Mesodermal cell (in vitro differentiated cells): ENCODE measurements around the gene CD81.

Experiments
- H3K27ac ChIP-seq: 2 replicates; pipeline ENCODE4 v1.7.0; 2013; ENCODE audit warnings: mild to moderate bottlenecking, low read depth, low read length, moderate library complexity; ENCODE audit not compliant: severe bottlenecking
- H3K36me3 ChIP-seq: 2 replicates; pipeline ENCODE4 v1.7.1; 2013; ENCODE audit warnings: mild to moderate bottlenecking, low read length, moderate library complexity; ENCODE audit not compliant: control insufficient read depth, insufficient read depth
- H3K4me1 ChIP-seq: one replicate; pipeline ENCODE4 v1.7.1; 2013; ENCODE audit warnings: mild to moderate bottlenecking, low read length; ENCODE audit not compliant: insufficient read depth, control insufficient read depth, poor library complexity, severe bottlenecking
- H3K4me3 ChIP-seq: 2 replicates; pipeline ENCODE4 v1.7.0; 2013; ENCODE audit warnings: low read length, control low read depth, mild to moderate bottlenecking; ENCODE audit not compliant: insufficient read depth, poor library complexity, severe bottlenecking; ENCODE audit errors: extremely low read depth
- H3K9me3 ChIP-seq: 2 replicates; pipeline ENCODE4 v1.7.1; 2013; ENCODE audit warnings: mild to moderate bottlenecking, low read length, moderate library complexity; ENCODE audit not compliant: control insufficient read depth
- WGBS, 2 experiments: methylation state at CpG; one replicate each; pipeline ENCODE4 v1.1.5; 2013; ENCODE audit warnings: missing lambda C conversion rate in 2 of 2; ENCODE audit not compliant: insufficient coverage in 2 of 2; 5-methylcytosine and 5-hydroxymethylcytosine counted together

Gene CD81

DNA sequence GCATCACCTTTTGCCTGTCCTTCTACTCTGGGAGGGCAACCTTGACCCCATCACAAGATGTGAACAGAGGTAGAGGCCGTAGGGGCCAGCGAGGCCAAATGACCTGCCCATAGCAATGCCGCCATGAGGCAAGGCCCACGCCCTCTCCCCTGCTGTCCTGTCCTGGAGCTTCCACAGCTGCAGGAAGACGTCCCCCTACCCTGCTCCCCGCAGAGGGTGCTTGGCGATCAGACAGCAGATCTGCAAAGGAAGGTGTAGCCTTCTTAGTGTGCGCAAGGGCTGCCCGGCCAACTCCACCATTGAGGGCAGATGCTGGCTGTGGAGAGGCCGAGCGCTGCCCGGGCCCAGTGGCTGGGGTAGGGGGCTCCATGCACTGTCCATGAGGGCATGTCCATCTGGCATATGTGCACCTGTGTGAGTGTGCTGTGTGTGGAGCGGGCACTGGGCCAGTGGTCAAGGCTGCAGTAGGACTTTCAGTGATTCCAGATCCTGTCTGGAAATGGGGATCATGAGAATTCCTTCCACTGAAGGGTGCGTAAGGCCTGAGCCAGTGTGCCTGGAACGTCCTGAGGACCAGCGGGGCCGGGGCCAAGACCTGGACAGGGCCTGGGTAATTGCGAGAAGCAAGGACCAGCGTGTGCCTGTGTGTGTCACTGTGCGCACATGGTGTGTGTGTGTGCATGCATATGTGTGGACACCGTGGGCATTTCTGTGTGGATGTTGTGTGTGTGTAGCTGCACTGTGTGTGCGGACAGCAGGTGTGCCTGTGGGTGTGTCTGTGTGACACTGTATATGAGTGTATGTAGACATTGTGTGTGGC is 56.2 kb downstream of the CD81 start:
- no peak overlapping the region for H3K4me3 ChIP-seq
- no peaks in the 10 kb centered on the region for H3K4me1 ChIP-seq
- H3K9me3 ChIP-seq = no peaks in the 10 kb centered on the region
- H3K36me3 ChIP-seq = no peaks in the 10 kb centered on the region
- WGBS, 2 experiments = 88 to 93% methylated on average over 17 to 22 of the region's 22 CpGs
- H3K27ac ChIP-seq = no peak overlapping the region

DNA sequence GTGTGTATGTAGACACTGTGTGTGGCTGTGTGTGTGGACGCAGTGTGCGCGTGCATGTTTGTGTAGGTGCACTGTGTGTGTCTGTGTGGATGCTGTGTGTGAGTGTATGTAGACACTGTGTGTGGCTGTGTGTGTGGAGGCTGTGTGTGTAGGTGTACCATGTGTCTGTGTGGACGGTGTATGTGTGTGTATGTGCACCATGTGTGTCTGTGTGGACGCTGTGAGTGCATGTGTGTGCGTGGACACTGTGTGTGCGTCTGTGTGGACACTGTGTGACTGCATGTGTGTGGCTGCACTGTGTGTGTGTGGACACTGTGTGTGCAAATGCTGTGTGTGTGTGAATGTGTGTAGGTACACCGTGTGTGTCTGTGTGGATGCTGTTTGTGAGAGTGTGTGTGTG is 56.9 kb downstream of the CD81 start:
- no peaks in the 10 kb centered on the region for H3K36me3 ChIP-seq
- no peak overlapping the region for H3K4me3 ChIP-seq
- H3K9me3 ChIP-seq = no peaks in the 10 kb centered on the region
- 70 to 90% methylated on average over 3 to 7 of the region's 8 CpGs for WGBS, 2 experiments
- no peaks in the 10 kb centered on the region for H3K4me1 ChIP-seq
- H3K27ac ChIP-seq = no peak overlapping the region

- H3K4me3 ChIP-seq = no peak overlapping the region
Measured at GRCh38 chr11:2434506-2435255, 57.6 kb downstream of the CD81 start.

DNA sequence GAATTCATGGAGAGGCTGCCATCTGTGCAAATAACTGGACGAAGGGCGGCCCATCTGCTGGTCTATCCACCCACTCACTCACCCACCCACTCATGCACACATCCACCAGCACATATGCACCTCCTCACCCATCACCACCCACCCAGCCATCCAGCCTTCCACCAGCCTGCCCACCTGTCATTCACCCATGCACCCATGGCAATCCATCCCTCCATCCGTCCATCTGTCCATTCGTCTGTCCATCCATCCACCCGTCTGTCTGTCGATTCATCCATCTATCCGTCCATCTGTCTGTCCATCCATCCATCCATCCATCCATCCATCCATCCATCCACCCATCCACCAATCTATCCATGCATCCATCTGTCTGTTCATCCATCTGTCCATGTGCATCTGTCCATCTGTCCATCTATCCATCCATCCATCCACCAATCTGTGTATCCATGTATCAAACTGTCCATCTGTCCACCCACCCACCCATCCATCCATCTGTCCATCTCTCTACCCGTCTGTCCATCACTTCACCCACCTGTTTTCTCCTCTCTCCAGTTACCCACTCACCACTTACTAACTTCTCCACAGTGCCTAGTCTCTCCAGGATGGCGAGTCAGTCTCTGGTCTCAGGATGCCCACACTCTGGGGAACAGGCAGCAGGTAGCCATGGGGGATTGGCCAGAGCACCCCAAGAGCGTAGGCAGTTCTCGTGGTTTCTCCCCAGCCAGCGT is 58.3 kb downstream of the CD81 start:
- Histone ChIP-seq H3K36me3 (no peaks in the 10 kb centered on the region), H3K27ac (no peak overlapping the region), H3K4me3 (no peak overlapping the region), H3K9me3 (no peaks in the 10 kb centered on the region), H3K4me1 (no peaks in the 10 kb centered on the region)
- WGBS, 2 experiments = 87 to 91% methylated on average over 12 of the region's 12 CpGs

More at GRCh38 chr11:2434506-2435255, 57.6 kb downstream of the CD81 start:
- no peaks in the 10 kb centered on the region for H3K36me3 ChIP-seq
- H3K4me1 ChIP-seq = no peaks in the 10 kb centered on the region
- 86 to 96% methylated on average over 9 of the region's 11 CpGs for WGBS, 2 experiments
- no peak overlapping the region for H3K27ac ChIP-seq
- H3K9me3 ChIP-seq = no peaks in the 10 kb centered on the region

DNA sequence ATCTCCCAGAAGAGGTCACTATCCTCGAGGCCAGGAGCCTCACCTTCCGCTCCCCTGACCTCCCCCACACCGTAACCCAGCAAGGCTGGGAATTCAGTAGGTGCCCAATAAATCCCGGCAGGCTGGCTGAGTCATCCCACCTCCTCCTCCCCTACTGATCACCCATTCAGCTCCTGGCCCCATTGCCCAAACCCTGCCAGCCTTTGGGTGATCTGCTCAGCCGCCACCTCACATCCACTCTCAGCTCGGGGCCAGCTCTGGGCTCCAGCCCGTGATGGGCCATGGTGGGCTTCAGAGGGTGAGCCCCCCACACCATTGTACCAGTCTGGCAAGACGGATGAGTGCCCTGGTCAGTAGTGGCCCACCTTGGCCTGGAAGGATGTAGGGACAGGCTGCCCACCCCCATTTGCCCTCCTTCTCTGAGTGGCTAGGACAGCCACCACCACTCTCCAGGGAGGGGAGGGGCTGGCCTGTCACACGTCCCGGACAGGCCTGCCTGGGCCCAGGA is 59.0 kb downstream of the CD81 start:
- Histone ChIP-seq H3K9me3 (no peaks in the 10 kb centered on the region), H3K36me3 (no peaks in the 10 kb centered on the region), H3K27ac (no peak overlapping the region), H3K4me3 (no peak overlapping the region), H3K4me1 (no peaks in the 10 kb centered on the region)
- WGBS, 2 experiments = 91 to 92% methylated on average over 4 to 6 of the region's 10 CpGs

GRCh38 chr11:2436521-2437031 is 59.5 kb downstream of the CD81 start:
- H3K27ac ChIP-seq = no peak overlapping the region
- 85 to 87% methylated on average over 8 of the region's 13 CpGs for WGBS, 2 experiments
- H3K9me3 ChIP-seq = no peaks in the 10 kb centered on the region
- no peaks in the 10 kb centered on the region for H3K36me3 ChIP-seq
- H3K4me1 ChIP-seq = no peaks in the 10 kb centered on the region
- no peak overlapping the region for H3K4me3 ChIP-seq

DNA sequence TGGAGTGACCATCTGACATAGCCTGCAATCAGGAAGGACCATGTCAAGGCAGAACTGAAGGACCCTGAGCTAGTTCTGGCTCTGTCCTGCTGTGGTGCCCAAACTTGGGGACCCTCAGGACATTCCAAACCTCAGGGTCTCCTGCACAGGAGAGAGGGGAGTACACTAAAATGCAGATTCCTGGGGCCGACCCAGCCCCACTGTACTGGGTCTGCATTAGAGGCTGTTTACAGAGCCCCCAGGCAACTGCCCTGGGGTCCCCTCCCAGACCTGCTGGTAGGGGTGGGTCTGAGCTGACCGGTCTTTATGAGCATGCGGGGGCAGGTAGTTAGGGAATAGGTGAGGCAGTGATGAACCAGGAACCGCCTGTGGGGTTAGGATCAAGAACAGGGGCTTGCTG is 60.4 kb downstream of the CD81 start:
- no peak overlapping the region for H3K4me3 ChIP-seq
- no peaks in the 10 kb centered on the region for H3K9me3 ChIP-seq
- H3K36me3 ChIP-seq = no peaks in the 10 kb centered on the region
- no peaks in the 10 kb centered on the region for H3K4me1 ChIP-seq
- no peak overlapping the region for H3K27ac ChIP-seq
- WGBS, 2 experiments = 64 to 100% methylated on average over 1 of the region's 4 CpGs

GRCh38 chr11:2439820-2440219 is 62.7 kb downstream of the CD81 start:
- whole genome bisulfite sequencing, 2 experiments = 83% methylated on average over 1 of the region's 3 CpGs; no CpG with 5 or more reads in 1 of the 2 experiments

DNA sequence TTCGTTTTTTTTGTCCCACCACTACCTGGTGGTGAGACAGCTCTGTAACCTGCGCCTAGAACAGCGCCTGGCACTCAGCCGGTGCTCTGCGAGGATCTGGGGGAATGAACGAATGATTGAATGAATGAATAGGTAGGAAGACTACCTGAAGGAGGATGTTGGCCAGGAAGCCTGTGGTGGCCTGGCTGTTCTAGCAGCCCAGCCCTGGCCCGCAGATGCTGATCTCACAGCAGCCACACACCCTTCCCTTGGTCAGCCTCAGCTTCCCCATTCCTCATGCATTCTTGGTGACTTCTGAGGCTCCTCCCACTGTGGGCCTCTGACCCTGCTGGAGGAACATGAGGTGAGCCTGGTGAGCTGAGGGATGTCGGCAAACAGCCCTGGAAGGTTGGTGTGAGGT is 63.5 kb downstream of the CD81 start:
- WGBS, 2 experiments = 54 to 95% methylated on average over 6 to 7 of the region's 8 CpGs
- no peak overlapping the region for H3K27ac ChIP-seq

More at GRCh38 chr11:2439820-2440219, 62.7 kb downstream of the CD81 start:
- Histone ChIP-seq H3K27ac (no peak overlapping the region), H3K4me1 (no peaks in the 10 kb centered on the region), H3K4me3 (no peak overlapping the region), H3K9me3 (no peaks in the 10 kb centered on the region), H3K36me3 (no peaks in the 10 kb centered on the region)

DNA sequence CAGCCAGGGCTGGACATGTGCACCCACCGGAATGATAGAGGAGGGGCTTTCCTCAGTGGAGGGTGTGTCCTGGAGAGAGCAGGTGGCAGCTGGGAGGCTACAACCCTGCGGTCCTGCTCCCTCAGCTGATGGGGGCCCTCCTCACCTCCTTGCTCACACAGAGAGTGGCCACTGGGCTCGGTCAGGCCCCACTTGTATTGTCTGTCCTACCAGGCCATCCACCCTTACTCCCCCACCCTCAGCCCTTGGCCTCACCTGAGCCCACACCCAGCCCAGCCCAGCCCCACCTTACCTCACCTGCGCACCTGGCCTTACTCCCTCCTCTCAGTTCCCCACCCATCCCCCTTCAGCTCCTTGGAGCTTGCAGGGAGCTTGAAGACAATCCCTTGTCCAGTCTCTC is 64.1 kb downstream of the CD81 start:
- no peak overlapping the region for H3K27ac ChIP-seq
- H3K4me3 ChIP-seq = no peak overlapping the region
- no peaks in the 10 kb centered on the region for H3K4me1 ChIP-seq
- H3K9me3 ChIP-seq = no peaks in the 10 kb centered on the region
- 86 to 89% methylated on average over 2 to 3 of the region's 4 CpGs for WGBS, 2 experiments
- no peaks in the 10 kb centered on the region for H3K36me3 ChIP-seq

More for the DNA sequence above, 63.5 kb downstream of the CD81 start:
- Histone ChIP-seq H3K4me1 (no peaks in the 10 kb centered on the region), H3K9me3 (no peaks in the 10 kb centered on the region), H3K4me3 (no peak overlapping the region), H3K36me3 (no peaks in the 10 kb centered on the region)
